ENCODE measurements around the gene MYCBP2.

DNA sequence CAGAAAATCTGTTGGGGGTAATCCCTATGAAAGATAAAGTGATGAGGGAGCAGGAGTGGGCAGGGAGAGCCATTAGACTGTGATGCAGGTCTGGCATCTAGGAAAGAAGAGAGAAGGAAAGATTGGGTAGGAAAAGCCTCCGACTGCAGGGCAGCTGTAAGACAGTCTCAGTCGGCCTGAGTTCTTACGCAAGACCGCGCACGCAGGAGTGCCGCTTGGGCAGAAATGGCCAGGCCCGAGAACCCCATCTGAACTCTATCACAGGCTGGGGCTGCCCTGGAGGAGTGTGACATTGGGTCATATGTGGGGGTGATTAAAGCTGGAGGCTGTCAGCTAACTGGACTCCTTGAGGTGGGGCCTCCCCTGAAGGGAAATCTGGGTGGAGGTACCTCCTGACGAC is 286.1 kb downstream of the MYCBP2 start:
- no peak for TF ChIP-seq CTCF (IDR thresholded peaks at IDR 0.05; ENCODE audit: low read depth, low read length, missing input control)
- TF ChIP-seq REST (IDR thresholded peaks at IDR 0.05), result no peak
- TF ChIP-seq RAD21 (IDR thresholded peaks at IDR 0.05), result no peak
- no peak for TF ChIP-seq ZBTB33 (IDR thresholded peaks at IDR 0.05)
- no peak for TF ChIP-seq YY1 (IDR thresholded peaks at IDR 0.05)
- no peak for TF ChIP-seq TAF1 (conservative IDR thresholded peaks at IDR 0.05)
- TF ChIP-seq GABPA (IDR thresholded peaks at IDR 0.05 in 1 of 2, conservative IDR thresholded peaks at IDR 0.05 in 1 of 2), result no peak
- no peak for TF ChIP-seq FOXA1 (IDR thresholded peaks at IDR 0.05)
- no peak for TF ChIP-seq JUND (IDR thresholded peaks at IDR 0.05)
- no peak for TF ChIP-seq RXRA (IDR thresholded peaks at IDR 0.05)
- TF ChIP-seq, protein P1, sequence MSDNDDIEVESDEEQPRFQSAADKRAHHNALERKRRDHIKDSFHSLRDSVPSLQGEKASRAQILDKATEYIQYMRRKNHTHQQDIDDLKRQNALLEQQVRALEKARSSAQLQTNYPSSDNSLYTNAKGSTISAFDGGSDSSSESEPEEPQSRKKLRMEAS (IDR thresholded peaks at IDR 0.05), result no peak

Measured in liver (tissue), 3 donors.